Measurements from ENCODE around the gene CASQ2.
"Not testable (repeated sequence)": the region's sequence is repeated elsewhere in the genome, so short reads cannot be mapped to it uniquely, and the experiment has no call there.

- TF ChIP-seq CTCF, EZH2phosphoT487 (IDR thresholded peaks at IDR 0.05; ENCODE audit: low read length): not testable (repeated sequence)
Observed at GRCh38 chr1:115780655-115781054, 12.1 kb upstream of the CASQ2 start.

All from MM.1S (cell line).